HEK293 (cell line): ENCODE results near the gene CKS2.

Source experiments
- BCL11A ChIP-seq: fragments of 450-650 bp; formaldehyde crosslinking; IDR thresholded peaks from 2 replicates; pipeline ENCODE4 v1.5.1; 2016; ENCODE audit warnings: low read depth, missing biosample characterization, missing genetic modification characterization
- EGR2 ChIP-seq: fragments of 450-650 bp; formaldehyde crosslinking; IDR thresholded peaks from 2 replicates; pipeline ENCODE4 v1.5.1; 2016; ENCODE audit warnings: low read depth, missing biosample characterization, missing genetic modification characterization
- ELK4 ChIP-seq: IDR thresholded peaks from 2 replicates; pipeline ENCODE4 v1.6.1; 2011; ENCODE audit warnings: mild to moderate bottlenecking, low read depth, low read length, borderline replicate concordance
- GFI1B ChIP-seq: fragments of 450-650 bp; formaldehyde crosslinking; IDR thresholded peaks from 2 replicates; pipeline ENCODE4 v1.5.1; 2016; ENCODE audit warnings: missing biosample characterization, missing genetic modification characterization
- GLI2 ChIP-seq: fragments of 450-650 bp; formaldehyde crosslinking; IDR thresholded peaks from 2 replicates; pipeline ENCODE4; 2017; ENCODE audit warnings: missing biosample characterization, missing genetic modification characterization, low read depth, borderline replicate concordance
- GLIS2 ChIP-seq: fragments of 450-650 bp; formaldehyde crosslinking; IDR thresholded peaks from 2 replicates; pipeline ENCODE4 v1.5.1; 2016; ENCODE audit warnings: missing biosample characterization, missing genetic modification characterization
- IKZF3 ChIP-seq: fragments of 450-650 bp; IDR thresholded peaks from 2 replicates; pipeline ENCODE4 v1.5.0; 2018; ENCODE audit warnings: missing biosample characterization, mild to moderate bottlenecking, missing genetic modification characterization, moderate library complexity
- KLF10 ChIP-seq: fragments of 450-650 bp; IDR thresholded peaks from 2 replicates; pipeline ENCODE4 v1.5.1; 2018; ENCODE audit warnings: missing biosample characterization, mild to moderate bottlenecking, missing genetic modification characterization
- KLF9 ChIP-seq: fragments of 450-650 bp; formaldehyde crosslinking; IDR thresholded peaks from 2 replicates; pipeline ENCODE4 v1.5.1; 2016; ENCODE audit warnings: missing biosample characterization, missing genetic modification characterization, low read depth
- SP7 ChIP-seq: fragments of 450-650 bp; formaldehyde crosslinking; IDR thresholded peaks from 2 replicates; pipeline ENCODE4 v1.5.1; 2016; ENCODE audit warnings: missing biosample characterization, missing genetic modification characterization
- WT1 ChIP-seq: fragments of 450-650 bp; formaldehyde crosslinking; IDR thresholded peaks from 2 replicates; pipeline ENCODE4 v1.5.1; 2016; ENCODE audit warnings: missing biosample characterization, missing genetic modification characterization
- ZBTB20 ChIP-seq: fragments of 450-650 bp; formaldehyde crosslinking; IDR thresholded peaks from 2 replicates; pipeline ENCODE4 v1.5.1; 2016; ENCODE audit warnings: missing biosample characterization, missing genetic modification characterization
- ZBTB8A ChIP-seq: fragments of 450-650 bp; formaldehyde crosslinking; IDR thresholded peaks from 2 replicates; pipeline ENCODE4 v1.5.1; 2016; ENCODE audit warnings: missing biosample characterization, missing genetic modification characterization
- ZEB2 ChIP-seq: fragments of 450-650 bp; formaldehyde crosslinking; IDR thresholded peaks from 2 replicates; pipeline ENCODE4 v1.5.1; 2016; ENCODE audit warnings: missing biosample characterization, missing genetic modification characterization
- ZFP3 ChIP-seq: fragments of 450-650 bp; formaldehyde crosslinking; IDR thresholded peaks from 2 replicates; pipeline ENCODE4 v1.5.1; 2016; ENCODE audit warnings: low read depth, missing biosample characterization, missing genetic modification characterization
- ZIC2 ChIP-seq: fragments of 450-650 bp; formaldehyde crosslinking; IDR thresholded peaks from 2 replicates; pipeline ENCODE4 v1.5.1; 2016; ENCODE audit warnings: missing biosample characterization, missing genetic modification characterization
- ZNF114 ChIP-seq: fragments of 450-650 bp; formaldehyde crosslinking; IDR thresholded peaks from 2 replicates; pipeline ENCODE4 v1.5.0; 2017; ENCODE audit warnings: missing biosample characterization, missing genetic modification characterization
- ZNF132 ChIP-seq: fragments of 450-650 bp; formaldehyde crosslinking; IDR thresholded peaks from 2 replicates; pipeline ENCODE4 v1.5.1; 2017; ENCODE audit warnings: missing biosample characterization, missing genetic modification characterization, borderline replicate concordance
- ZNF2 ChIP-seq: fragments of 450-650 bp; formaldehyde crosslinking; IDR thresholded peaks from 2 replicates; pipeline ENCODE4 v1.5.1; 2016; ENCODE audit warnings: missing biosample characterization, missing genetic modification characterization
- ZNF23 ChIP-seq: fragments of 450-650 bp; formaldehyde crosslinking; IDR thresholded peaks from 2 replicates; pipeline ENCODE4 v1.5.1; 2016; ENCODE audit warnings: missing biosample characterization, missing genetic modification characterization, borderline replicate concordance
- ZNF335 ChIP-seq: fragments of 450-650 bp; formaldehyde crosslinking; conservative IDR thresholded peaks from 2 replicates; pipeline ENCODE4 v1.5.1; 2016; ENCODE audit warnings: missing biosample characterization, missing genetic modification characterization
- ZNF341 ChIP-seq: fragments of 450-650 bp; formaldehyde crosslinking; IDR thresholded peaks from 2 replicates; pipeline ENCODE4; 2016; ENCODE audit warnings: low read depth, missing biosample characterization, missing genetic modification characterization
- ZNF350 ChIP-seq: fragments of 450-650 bp; formaldehyde crosslinking; IDR thresholded peaks from 2 replicates; pipeline ENCODE4 v1.5.0; 2017; ENCODE audit warnings: missing biosample characterization, mild to moderate bottlenecking, missing genetic modification characterization
- ZNF366 ChIP-seq: fragments of 450-650 bp; formaldehyde crosslinking; conservative IDR thresholded peaks from 2 replicates; pipeline ENCODE4 v1.5.1; 2016; ENCODE audit warnings: missing biosample characterization, missing genetic modification characterization
- ZNF394 ChIP-seq: fragments of 450-650 bp; formaldehyde crosslinking; IDR thresholded peaks from 2 replicates; pipeline ENCODE4 v1.5.1; 2016; ENCODE audit warnings: missing biosample characterization, missing genetic modification characterization, mild to moderate bottlenecking, moderate library complexity, borderline replicate concordance
- ZNF423 ChIP-seq: fragments of 450-650 bp; formaldehyde crosslinking; IDR thresholded peaks from 2 replicates; pipeline ENCODE4 v1.5.1; 2016; ENCODE audit warnings: missing biosample characterization, missing genetic modification characterization
- ZNF555 ChIP-seq: fragments of 450-650 bp; formaldehyde crosslinking; conservative IDR thresholded peaks from 2 replicates; pipeline ENCODE4 v1.5.1; 2017; ENCODE audit warnings: missing biosample characterization, mild to moderate bottlenecking, missing genetic modification characterization, inconsistent platforms
- ZNF596 ChIP-seq: fragments of 450-650 bp; IDR thresholded peaks from 2 replicates; pipeline ENCODE4 v1.5.0; 2018; ENCODE audit warnings: missing biosample characterization, mild to moderate bottlenecking, missing genetic modification characterization, moderate library complexity
- ZNF600 ChIP-seq: fragments of 450-650 bp; formaldehyde crosslinking; IDR thresholded peaks from 2 replicates; pipeline ENCODE4 v1.5.1; 2016; ENCODE audit warnings: missing biosample characterization, missing genetic modification characterization
- ZSCAN23 ChIP-seq: fragments of 450-650 bp; formaldehyde crosslinking; IDR thresholded peaks from 2 replicates; pipeline ENCODE4 v1.5.1; 2016; ENCODE audit warnings: missing biosample characterization, missing genetic modification characterization
- ZXDB ChIP-seq: fragments of 450-650 bp; formaldehyde crosslinking; IDR thresholded peaks from 2 replicates; pipeline ENCODE4 v1.5.1; 2016; ENCODE audit warnings: missing biosample characterization, missing genetic modification characterization
- TF ChIP-seq, protein P1 (sequence below): fragments of 450-650 bp; formaldehyde crosslinking; IDR thresholded peaks from 2 replicates; pipeline ENCODE4 v1.5.1; 2016; ENCODE audit warnings: missing biosample characterization, missing genetic modification characterization
- TF ChIP-seq, protein P2 (sequence below): fragments of 450-650 bp; formaldehyde crosslinking; optimal IDR thresholded peaks from 2 replicates; pipeline ENCODE3; 2016; ENCODE audit warnings: missing biosample characterization, mild to moderate bottlenecking, missing genetic modification characterization
- TF ChIP-seq, protein P3 (sequence below): fragments of 450-650 bp; formaldehyde crosslinking; IDR thresholded peaks from 2 replicates; pipeline ENCODE4 v1.5.1; 2016; ENCODE audit warnings: missing biosample characterization, missing genetic modification characterization

Gene CKS2

DNA sequence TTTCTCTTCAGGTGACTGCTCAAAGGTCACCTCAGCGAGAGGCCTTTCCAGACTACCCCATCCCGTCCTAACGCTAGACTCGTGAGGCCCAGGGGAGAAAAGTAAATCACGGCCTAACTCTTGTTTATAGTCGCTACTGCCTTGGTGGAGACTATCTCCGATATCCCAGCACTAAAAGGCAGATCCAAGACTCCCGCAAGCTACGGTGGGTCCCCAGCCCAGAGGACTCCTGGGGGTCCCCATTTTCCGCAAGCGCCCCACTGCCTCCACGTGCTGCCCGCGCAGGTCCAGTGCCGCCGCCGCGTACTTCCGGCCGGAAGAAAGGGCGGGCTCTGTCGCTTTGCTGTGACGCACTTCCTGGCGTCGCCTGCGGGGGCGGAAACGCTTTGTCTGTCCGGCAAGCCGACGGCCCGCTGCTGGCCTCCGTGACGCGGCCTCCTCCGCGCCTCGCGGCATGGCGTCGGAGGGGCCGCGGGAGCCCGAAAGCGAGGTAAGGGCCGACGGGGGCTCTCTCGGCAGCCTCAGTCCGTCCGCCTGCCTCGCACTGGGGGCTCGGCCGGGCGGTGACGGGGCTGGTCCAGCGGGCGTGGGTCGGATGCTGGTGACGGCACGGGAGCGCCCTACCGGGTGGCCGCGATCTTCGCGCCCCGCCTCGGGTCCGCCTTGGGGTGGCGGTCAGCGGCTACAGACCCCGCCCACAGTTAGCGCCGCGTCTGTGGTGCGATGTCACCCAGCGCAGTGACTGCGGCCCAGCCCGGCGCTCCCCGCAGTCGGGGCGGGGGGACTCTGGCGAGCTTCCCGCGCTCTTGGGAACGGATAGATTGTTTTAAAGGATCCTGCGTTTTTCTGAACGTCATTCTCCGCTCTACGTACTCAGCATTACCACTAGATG lies 7.4 kb downstream of the CKS2 start, which contains the start of gene SECISBP2 (continued):
- TF ChIP-seq, protein P1, sequence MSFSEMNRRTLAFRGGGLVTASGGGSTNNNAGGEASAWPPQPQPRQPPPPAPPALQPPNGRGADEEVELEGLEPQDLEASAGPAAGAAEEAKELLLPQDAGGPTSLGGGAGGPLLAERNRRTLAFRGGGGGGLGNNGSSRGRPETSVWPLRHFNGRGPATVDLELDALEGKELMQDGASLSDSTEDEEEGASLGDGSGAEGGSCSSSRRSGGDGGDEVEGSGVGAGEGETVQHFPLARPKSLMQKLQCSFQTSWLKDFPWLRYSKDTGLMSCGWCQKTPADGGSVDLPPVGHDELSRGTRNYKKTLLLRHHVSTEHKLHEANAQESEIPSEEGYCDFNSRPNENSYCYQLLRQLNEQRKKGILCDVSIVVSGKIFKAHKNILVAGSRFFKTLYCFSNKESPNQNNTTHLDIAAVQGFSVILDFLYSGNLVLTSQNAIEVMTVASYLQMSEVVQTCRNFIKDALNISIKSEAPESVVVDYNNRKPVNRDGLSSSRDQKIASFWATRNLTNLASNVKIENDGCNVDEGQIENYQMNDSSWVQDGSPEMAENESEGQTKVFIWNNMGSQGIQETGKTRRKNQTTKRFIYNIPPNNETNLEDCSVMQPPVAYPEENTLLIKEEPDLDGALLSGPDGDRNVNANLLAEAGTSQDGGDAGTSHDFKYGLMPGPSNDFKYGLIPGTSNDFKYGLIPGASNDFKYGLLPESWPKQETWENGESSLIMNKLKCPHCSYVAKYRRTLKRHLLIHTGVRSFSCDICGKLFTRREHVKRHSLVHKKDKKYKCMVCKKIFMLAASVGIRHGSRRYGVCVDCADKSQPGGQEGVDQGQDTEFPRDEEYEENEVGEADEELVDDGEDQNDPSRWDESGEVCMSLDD (tag by site-specific recombination) = peak; percentile 93
- TF ChIP-seq ZXDB (peak; percentile 58), ZNF350 (tag by site-specific recombination) (no peak), KLF10 (tag by site-specific recombination) (peak; percentile 93), ZNF341 (tag by site-specific recombination) (peak; percentile 91), ZFP3 (tag by site-specific recombination) (no peak), ZNF132 (tag by site-specific recombination) (no peak), ZNF600 (tag by site-specific recombination) (peak; percentile 85), GLI2 (tag by site-specific recombination) (no peak), ZNF114 (tag by site-specific recombination) (no peak), SP7 (tag by site-specific recombination) (0 out of 2 replicates have a peak, but pooled peaks have one; percentile 30), BCL11A (tag by site-specific recombination) (peak; percentile 82), WT1 (tag by site-specific recombination) (peak; percentile 30; the same call in 1 of the 2 replicates), GLIS2 (tag by site-specific recombination) (peak; percentile 87), ZNF335 (tag by site-specific recombination) (peak; percentile 35; the same call in 1 of the 2 replicates), ZSCAN23 (no peak), KLF9 (peak; percentile 62; the same call in 1 of the 2 replicates), ZNF555 (tag by site-specific recombination) (no peak), ZNF2 (tag by site-specific recombination) (0 out of 2 replicates have a peak, but pooled peaks have one; percentile 31), EGR2 (peak; percentile 75), ZNF366 (peak; percentile 79), ZNF23 (tag by site-specific recombination) (no peak), ELK4 (peak; percentile 92), ZIC2 (tag by site-specific recombination) (peak; percentile 29; the same call in 1 of the 2 replicates), ZBTB20 (peak; percentile 50; the same call in 1 of the 2 replicates), IKZF3 (peak; percentile 88), ZNF596 (tag by site-specific recombination) (no peak), ZEB2 (peak; percentile 93), ZNF423 (tag by site-specific recombination) (peak; percentile 85), ZBTB8A (peak; percentile 86), ZNF394 (peak; percentile 13; the same call in 1 of the 2 replicates), GFI1B (tag by site-specific recombination) (peak; percentile 63)
- TF ChIP-seq, protein P2, sequence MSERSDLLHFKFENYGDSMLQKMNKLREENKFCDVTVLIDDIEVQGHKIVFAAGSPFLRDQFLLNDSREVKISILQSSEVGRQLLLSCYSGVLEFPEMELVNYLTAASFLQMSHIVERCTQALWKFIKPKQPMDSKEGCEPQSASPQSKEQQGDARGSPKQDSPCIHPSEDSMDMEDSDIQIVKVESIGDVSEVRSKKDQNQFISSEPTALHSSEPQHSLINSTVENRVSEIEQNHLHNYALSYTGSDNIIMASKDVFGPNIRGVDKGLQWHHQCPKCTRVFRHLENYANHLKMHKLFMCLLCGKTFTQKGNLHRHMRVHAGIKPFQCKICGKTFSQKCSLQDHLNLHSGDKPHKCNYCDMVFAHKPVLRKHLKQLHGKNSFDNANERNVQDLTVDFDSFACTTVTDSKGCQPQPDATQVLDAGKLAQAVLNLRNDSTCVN = peak; percentile 86
- TF ChIP-seq, protein P3, sequence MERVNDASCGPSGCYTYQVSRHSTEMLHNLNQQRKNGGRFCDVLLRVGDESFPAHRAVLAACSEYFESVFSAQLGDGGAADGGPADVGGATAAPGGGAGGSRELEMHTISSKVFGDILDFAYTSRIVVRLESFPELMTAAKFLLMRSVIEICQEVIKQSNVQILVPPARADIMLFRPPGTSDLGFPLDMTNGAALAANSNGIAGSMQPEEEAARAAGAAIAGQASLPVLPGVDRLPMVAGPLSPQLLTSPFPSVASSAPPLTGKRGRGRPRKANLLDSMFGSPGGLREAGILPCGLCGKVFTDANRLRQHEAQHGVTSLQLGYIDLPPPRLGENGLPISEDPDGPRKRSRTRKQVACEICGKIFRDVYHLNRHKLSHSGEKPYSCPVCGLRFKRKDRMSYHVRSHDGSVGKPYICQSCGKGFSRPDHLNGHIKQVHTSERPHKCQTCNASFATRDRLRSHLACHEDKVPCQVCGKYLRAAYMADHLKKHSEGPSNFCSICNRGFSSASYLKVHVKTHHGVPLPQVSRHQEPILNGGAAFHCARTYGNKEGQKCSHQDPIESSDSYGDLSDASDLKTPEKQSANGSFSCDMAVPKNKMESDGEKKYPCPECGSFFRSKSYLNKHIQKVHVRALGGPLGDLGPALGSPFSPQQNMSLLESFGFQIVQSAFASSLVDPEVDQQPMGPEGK (tag by site-specific recombination) = peak; percentile 84
